Activated naive CD4-positive, alpha-beta T cell treated with anti-CD3 and anti-CD28 coated beads, Interleukin-2, amount 10 ng/mL, durations not matched to agents 7 days and 5 days (primary cell): ENCODE measurements around the gene TSPAN2.

Source experiments
- CTCF ChIA-PET: fragments of 350-600 bp; sonication (Branson Sonifier 250); formaldehyde crosslinking; loops from one replicate; lab custom pipeline; 2021; ENCODE audit warnings: antibody characterized with exemption; lab: Charles Lee
- DNase-seq: peaks from one replicate; pipeline ENCODE4 v3.0.0-alpha.2; 2020
- H3K27ac Mint-ChIP-seq: one replicate; pipeline ENCODE4 v1.8.0; 2021; ENCODE audit warnings: mild to moderate bottlenecking, moderate library complexity, mixed read lengths
- H3K27me3 Mint-ChIP-seq: one replicate; pipeline ENCODE4 v1.8.0; 2021; ENCODE audit warnings: mild to moderate bottlenecking, mixed read lengths
- H3K36me3 Mint-ChIP-seq: one replicate; pipeline ENCODE4 v1.8.0; 2021; ENCODE audit warnings: mixed read lengths
- H3K4me1 Mint-ChIP-seq: one replicate; pipeline ENCODE4 v1.8.0; 2021; ENCODE audit warnings: mixed read lengths
- H3K4me3 Mint-ChIP-seq: one replicate; pipeline ENCODE4 v1.8.0; 2021; ENCODE audit warnings: mild to moderate bottlenecking, moderate library complexity, mixed read lengths
- H3K9me3 Mint-ChIP-seq: one replicate; pipeline ENCODE4 v1.8.0; 2021; ENCODE audit warnings: mixed read lengths

Gene TSPAN2

GRCh38 chr1:115060501-115060900 lies 28.8 kb downstream of the TSPAN2 start:
- H3K4me1 Mint-ChIP-seq = peaks cover 41% of the 10 kb centered on the region
- no peaks in the 10 kb centered on the region for H3K27me3 Mint-ChIP-seq
- no peak for DNase-seq
- H3K36me3 Mint-ChIP-seq = peaks cover 4% of the 10 kb centered on the region
- peaks cover 6% of the 10 kb centered on the region for H3K9me3 Mint-ChIP-seq
- no peak overlapping the region for H3K4me3 Mint-ChIP-seq
- H3K27ac Mint-ChIP-seq = no peak overlapping the region
- CTCF ChIA-PET = no interaction called here

DNA sequence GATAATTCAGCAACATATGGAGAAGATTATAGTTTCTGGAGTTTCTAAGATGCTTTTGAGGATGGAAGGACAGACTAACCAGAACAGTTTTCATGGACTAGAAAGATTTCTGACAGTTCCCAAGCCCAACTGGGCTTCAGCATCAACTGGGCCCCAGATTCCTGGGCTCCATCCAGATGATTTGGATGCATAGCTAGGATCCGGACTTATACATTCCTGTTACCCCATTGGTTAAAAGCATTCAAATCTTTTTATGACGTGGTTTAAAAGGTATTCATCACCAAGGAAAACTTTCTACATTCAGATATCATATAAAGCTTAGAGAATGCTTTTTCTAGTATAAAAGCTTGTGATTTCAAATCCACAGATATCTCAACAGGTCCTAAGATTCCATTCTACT lies 30.0 kb downstream of the TSPAN2 start:
- H3K4me3 Mint-ChIP-seq = no peak overlapping the region
- CTCF ChIA-PET = interaction anchor here (0.7 to 2.1 kb wide), 3 partner anchors 14 to 54 kb away, joined by 3 to 7 read pairs (median 3); no protein-coding TSS in a partner anchor

DNA sequence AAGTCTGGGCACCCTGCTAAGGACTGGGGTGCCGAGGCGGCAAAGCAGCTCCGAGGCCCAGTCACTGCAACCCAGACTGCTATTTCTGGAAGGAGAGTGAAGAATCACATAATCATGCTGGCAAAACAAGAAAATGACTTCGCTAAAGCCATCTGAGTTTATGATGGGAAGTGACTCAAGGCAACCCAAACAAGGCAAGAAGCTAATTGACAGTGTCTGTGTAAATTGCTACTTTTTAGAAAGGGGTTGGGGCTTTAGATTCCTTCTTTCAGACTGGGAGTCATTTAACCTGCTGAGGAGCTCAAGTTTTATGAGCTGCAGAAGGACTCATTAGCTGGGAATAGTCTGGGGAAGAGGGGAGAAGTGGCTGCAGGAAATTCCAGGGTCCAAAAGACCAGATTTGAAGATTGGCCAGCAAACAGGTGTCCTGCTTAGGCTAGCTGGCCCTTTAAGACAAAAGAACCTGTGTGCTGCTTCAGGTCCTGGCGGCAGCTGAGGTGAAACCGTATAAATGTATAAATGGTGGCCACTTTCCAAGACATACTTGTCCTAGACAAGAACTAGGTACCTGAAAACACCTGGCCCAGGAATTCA lies 31.5 kb downstream of the TSPAN2 start:
- no peaks in the 10 kb centered on the region for H3K9me3 Mint-ChIP-seq
- DNase-seq = no peak
- H3K36me3 Mint-ChIP-seq = no peaks in the 10 kb centered on the region
- H3K4me3 Mint-ChIP-seq = no peak overlapping the region
- no peak overlapping the region for H3K27ac Mint-ChIP-seq
- CTCF ChIA-PET = interaction anchor here (0.9 to 2.1 kb wide), 5 partner anchors 42 to 78 kb away, joined by 3 to 7 read pairs (median 4); no protein-coding TSS in a partner anchor
- peaks cover 23% of the 10 kb centered on the region for H3K4me1 Mint-ChIP-seq
- peaks cover 4% of the 10 kb centered on the region for H3K27me3 Mint-ChIP-seq

More for the DNA sequence above, 30.0 kb downstream of the TSPAN2 start:
- H3K27ac Mint-ChIP-seq = no peak overlapping the region
- DNase-seq = no peak
- peaks cover 4% of the 10 kb centered on the region for H3K27me3 Mint-ChIP-seq
- peaks cover 4% of the 10 kb centered on the region for H3K36me3 Mint-ChIP-seq
- H3K4me1 Mint-ChIP-seq = peaks cover 38% of the 10 kb centered on the region
- peaks cover 6% of the 10 kb centered on the region for H3K9me3 Mint-ChIP-seq

DNA sequence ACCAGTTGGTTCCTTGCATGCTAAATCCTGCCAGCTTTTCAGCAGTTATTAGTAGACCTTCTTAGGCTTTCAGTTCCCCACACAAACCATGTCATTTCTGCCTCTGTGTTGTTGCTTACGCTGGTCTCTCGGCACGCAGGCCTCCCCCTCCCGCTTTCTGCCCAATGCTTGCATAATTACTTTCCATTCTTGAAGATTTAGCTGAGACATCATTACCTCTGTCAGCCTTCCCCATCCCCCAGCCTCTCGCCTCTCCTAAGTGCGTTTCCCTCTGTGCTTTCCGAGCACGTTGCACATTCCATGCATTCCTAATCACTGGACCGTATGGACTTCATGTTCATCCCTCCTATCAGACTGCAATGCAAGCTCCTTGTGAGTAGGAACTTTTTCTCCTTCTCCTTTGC lies 32.9 kb downstream of the TSPAN2 start:
- Mint-ChIP-seq H3K27me3 (peaks cover 4% of the 10 kb centered on the region), H3K27ac (no peak overlapping the region), H3K4me3 (no peak overlapping the region), H3K36me3 (no peaks in the 10 kb centered on the region), H3K9me3 (no peaks in the 10 kb centered on the region), H3K4me1 (peaks cover 9% of the 10 kb centered on the region)
- no peak for DNase-seq
- CTCF ChIA-PET = interaction anchor here (1.0 kb wide), 1 partner anchor 60 kb away, joined by 3 read pairs; no protein-coding TSS in a partner anchor

- Mint-ChIP-seq H3K9me3 (no peaks in the 10 kb centered on the region), H3K27ac (no peak overlapping the region), H3K4me1 (peaks cover 5% of the 10 kb centered on the region), H3K27me3 (peaks cover 4% of the 10 kb centered on the region), H3K4me3 (no peak overlapping the region), H3K36me3 (no peaks in the 10 kb centered on the region)
- CTCF ChIA-PET = interaction anchor here (0.9 to 4.5 kb wide), 20 partner anchors 10 to 705 kb away, joined by 3 to 21 read pairs (median 5); no protein-coding TSS in a partner anchor
- DNase-seq = peak; percentile 65
These were observed 36.7 kb downstream of the TSPAN2 start for GRCh38 chr1:115052454-115053083.

DNA sequence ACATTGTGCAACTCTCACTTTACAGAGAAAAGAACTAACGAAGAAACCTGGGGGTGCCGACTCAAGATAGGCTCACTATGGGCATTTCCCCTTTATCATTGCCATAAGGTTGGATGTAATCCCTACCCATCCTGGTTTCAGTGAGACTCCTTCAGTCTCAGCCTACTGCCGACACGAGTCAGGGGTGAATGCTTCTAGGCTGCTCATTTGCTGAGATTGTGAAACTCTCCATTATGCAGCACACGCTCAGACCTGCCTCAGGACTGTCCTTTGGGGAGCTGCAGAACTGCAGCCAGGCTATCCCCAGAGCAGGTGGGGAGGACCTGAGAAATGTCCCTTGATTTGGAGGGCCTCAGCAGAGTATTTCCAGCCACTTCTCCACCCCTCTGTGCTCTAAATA lies 37.5 kb downstream of the TSPAN2 start:
- H3K9me3 Mint-ChIP-seq = no peaks in the 10 kb centered on the region
- no peak for DNase-seq
- H3K36me3 Mint-ChIP-seq = no peaks in the 10 kb centered on the region
- H3K27ac Mint-ChIP-seq = no peak overlapping the region
- CTCF ChIA-PET = interaction anchor here (1.3 to 4.5 kb wide), 8 partner anchors 9 to 79 kb away, joined by 3 to 21 read pairs (median 4); no protein-coding TSS in a partner anchor
- H3K27me3 Mint-ChIP-seq = peaks cover 4% of the 10 kb centered on the region
- H3K4me3 Mint-ChIP-seq = no peak overlapping the region
- peaks cover 5% of the 10 kb centered on the region for H3K4me1 Mint-ChIP-seq

- H3K4me3 Mint-ChIP-seq = no peak overlapping the region
- no peak overlapping the region for H3K27ac Mint-ChIP-seq
- no peaks in the 10 kb centered on the region for H3K36me3 Mint-ChIP-seq
- CTCF ChIA-PET = no interaction called here
- H3K4me1 Mint-ChIP-seq = peaks cover 5% of the 10 kb centered on the region
- H3K9me3 Mint-ChIP-seq = no peaks in the 10 kb centered on the region
- no peaks in the 10 kb centered on the region for H3K27me3 Mint-ChIP-seq
- no peak for DNase-seq
These were observed 42.6 kb downstream of the TSPAN2 start for GRCh38 chr1:115046751-115047150.

DNA sequence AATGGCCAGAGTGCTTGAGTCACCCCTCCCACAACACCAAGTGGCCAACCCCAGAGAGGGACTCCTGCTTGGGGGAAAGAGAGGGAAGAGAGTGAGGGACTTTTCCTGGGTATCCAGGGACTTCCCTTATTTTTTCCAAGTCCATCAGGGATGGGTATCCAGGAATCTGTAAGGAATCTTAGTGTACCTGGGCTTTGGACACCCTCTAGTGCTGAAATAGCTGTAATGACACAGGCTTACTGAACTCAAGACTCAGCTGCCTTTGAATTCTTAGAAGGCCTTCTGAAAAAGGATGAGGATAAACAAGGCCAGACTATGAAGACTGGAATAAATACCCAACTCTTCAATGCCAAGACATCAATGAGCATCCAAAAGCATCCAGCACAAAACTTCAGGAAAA lies 47.6 kb downstream of the TSPAN2 start:
- Mint-ChIP-seq H3K27me3 (no peaks in the 10 kb centered on the region), H3K4me3 (no peak overlapping the region), H3K9me3 (no peaks in the 10 kb centered on the region), H3K27ac (no peak overlapping the region), H3K4me1 (no peaks in the 10 kb centered on the region), H3K36me3 (no peaks in the 10 kb centered on the region)
- CTCF ChIA-PET = interaction anchor here (1.0 to 2.0 kb wide), 2 partner anchors 11 to 59 kb away, joined by 5 to 10 read pairs; no protein-coding TSS in a partner anchor
- no peak for DNase-seq

GRCh38 chr1:115040501-115040900 lies 48.8 kb downstream of the TSPAN2 start:
- H3K27me3 Mint-ChIP-seq = no peaks in the 10 kb centered on the region
- no peak overlapping the region for H3K4me3 Mint-ChIP-seq
- no peak for DNase-seq
- H3K9me3 Mint-ChIP-seq = no peaks in the 10 kb centered on the region
- H3K4me1 Mint-ChIP-seq = no peaks in the 10 kb centered on the region
- CTCF ChIA-PET = interaction anchor here (1.4 kb wide), 1 partner anchor 71 kb away, joined by 3 read pairs; no protein-coding TSS in a partner anchor
- H3K36me3 Mint-ChIP-seq = no peaks in the 10 kb centered on the region
- H3K27ac Mint-ChIP-seq = no peak overlapping the region

GRCh38 chr1:115036814-115037507 lies 52.3 kb downstream of the TSPAN2 start:
- H3K9me3 Mint-ChIP-seq = no peaks in the 10 kb centered on the region
- H3K27me3 Mint-ChIP-seq = no peaks in the 10 kb centered on the region
- no peak overlapping the region for H3K27ac Mint-ChIP-seq
- no peak overlapping the region for H3K4me3 Mint-ChIP-seq
- no peak for DNase-seq
- CTCF ChIA-PET = no interaction called here
- H3K4me1 Mint-ChIP-seq = no peaks in the 10 kb centered on the region
- H3K36me3 Mint-ChIP-seq = no peaks in the 10 kb centered on the region

GRCh38 chr1:115035652-115036051 lies 53.7 kb downstream of the TSPAN2 start:
- no peak overlapping the region for H3K4me3 Mint-ChIP-seq
- H3K36me3 Mint-ChIP-seq = no peaks in the 10 kb centered on the region
- DNase-seq = no peak
- no peaks in the 10 kb centered on the region for H3K27me3 Mint-ChIP-seq
- H3K4me1 Mint-ChIP-seq = no peaks in the 10 kb centered on the region
- no peak overlapping the region for H3K27ac Mint-ChIP-seq
- CTCF ChIA-PET = interaction anchor here (0.8 kb wide), 1 partner anchor 10 kb away, joined by 5 read pairs; no protein-coding TSS in a partner anchor
- H3K9me3 Mint-ChIP-seq = no peaks in the 10 kb centered on the region

DNA sequence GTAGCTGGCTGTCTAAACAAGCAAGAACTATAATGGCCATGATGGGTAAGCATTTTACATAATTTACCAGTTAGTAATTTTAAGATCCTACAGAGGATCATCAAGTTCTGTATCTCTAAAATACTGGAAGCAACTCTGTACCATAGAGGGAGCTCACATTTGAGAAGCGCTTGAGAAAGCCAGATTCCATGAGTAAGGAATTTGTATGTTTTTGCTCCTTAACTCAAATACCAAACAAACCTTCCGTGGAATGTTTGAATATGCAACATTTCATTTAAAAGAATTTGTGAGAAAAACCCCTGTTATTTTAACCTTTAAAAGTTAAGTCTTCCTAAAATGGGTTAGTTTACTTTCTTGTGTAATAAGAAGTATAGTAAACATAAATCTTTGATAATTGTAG lies 57.7 kb downstream of the TSPAN2 start:
- CTCF ChIA-PET = no interaction called here
- no peaks in the 10 kb centered on the region for H3K36me3 Mint-ChIP-seq

GRCh38 chr1:115029526-115029925 lies 59.8 kb downstream of the TSPAN2 start, which contains the start of gene TSHB:
Gene TSHB, plus strand, starts transcription at chr1:115029826. Its CDS starts 3,537 bp downstream, at chr1:115033363.
- H3K4me3 Mint-ChIP-seq = no peak within 1 kb of the TSS
- CTCF ChIA-PET = interaction anchor here (0.9 kb wide), 1 partner anchor 42 kb away, joined by 3 read pairs; no protein-coding TSS in a partner anchor
- no peak within 1 kb of the TSS for H3K27ac Mint-ChIP-seq
- no peaks in the 10 kb centered on the region for H3K4me1 Mint-ChIP-seq
- no peak for DNase-seq
- H3K36me3 Mint-ChIP-seq = no peaks in the 10 kb centered on the region
- H3K27me3 Mint-ChIP-seq = no peaks in the 10 kb centered on the region
- H3K9me3 Mint-ChIP-seq = no peaks in the 10 kb centered on the region

More for the DNA sequence above, 57.7 kb downstream of the TSPAN2 start:
- H3K4me1 Mint-ChIP-seq = no peaks in the 10 kb centered on the region
- no peak overlapping the region for H3K4me3 Mint-ChIP-seq
- H3K9me3 Mint-ChIP-seq = no peaks in the 10 kb centered on the region
- no peak for DNase-seq
- no peak overlapping the region for H3K27ac Mint-ChIP-seq
- no peaks in the 10 kb centered on the region for H3K27me3 Mint-ChIP-seq

DNA sequence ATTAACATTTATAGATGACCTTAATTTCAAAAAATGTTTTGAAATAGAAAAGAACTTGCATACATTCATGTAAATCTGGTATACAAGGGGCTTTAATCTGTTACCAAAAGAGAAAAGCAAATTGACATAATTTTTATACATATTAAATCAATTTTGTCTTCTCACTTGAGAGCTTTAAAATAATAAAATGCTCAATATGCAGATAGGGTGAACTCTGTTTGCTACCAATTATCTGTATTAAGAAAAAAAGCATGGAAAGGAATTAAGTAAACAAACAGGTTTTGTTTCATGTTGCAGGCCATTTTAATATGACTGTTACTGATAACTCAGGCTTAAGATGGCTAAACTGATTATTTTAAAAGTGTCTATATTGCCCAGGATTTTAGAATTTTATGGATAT lies 65.7 kb downstream of the TSPAN2 start:
- CTCF ChIA-PET = no interaction called here
- no peak for DNase-seq
- Mint-ChIP-seq H3K27me3 (peaks cover 9% of the 10 kb centered on the region), H3K4me1 (no peaks in the 10 kb centered on the region), H3K36me3 (no peaks in the 10 kb centered on the region), H3K27ac (no peak overlapping the region), H3K9me3 (no peaks in the 10 kb centered on the region), H3K4me3 (no peak overlapping the region)
